ENCODE measurements around the gene PFKFB4.

PFKFB4 gene

DNA sequence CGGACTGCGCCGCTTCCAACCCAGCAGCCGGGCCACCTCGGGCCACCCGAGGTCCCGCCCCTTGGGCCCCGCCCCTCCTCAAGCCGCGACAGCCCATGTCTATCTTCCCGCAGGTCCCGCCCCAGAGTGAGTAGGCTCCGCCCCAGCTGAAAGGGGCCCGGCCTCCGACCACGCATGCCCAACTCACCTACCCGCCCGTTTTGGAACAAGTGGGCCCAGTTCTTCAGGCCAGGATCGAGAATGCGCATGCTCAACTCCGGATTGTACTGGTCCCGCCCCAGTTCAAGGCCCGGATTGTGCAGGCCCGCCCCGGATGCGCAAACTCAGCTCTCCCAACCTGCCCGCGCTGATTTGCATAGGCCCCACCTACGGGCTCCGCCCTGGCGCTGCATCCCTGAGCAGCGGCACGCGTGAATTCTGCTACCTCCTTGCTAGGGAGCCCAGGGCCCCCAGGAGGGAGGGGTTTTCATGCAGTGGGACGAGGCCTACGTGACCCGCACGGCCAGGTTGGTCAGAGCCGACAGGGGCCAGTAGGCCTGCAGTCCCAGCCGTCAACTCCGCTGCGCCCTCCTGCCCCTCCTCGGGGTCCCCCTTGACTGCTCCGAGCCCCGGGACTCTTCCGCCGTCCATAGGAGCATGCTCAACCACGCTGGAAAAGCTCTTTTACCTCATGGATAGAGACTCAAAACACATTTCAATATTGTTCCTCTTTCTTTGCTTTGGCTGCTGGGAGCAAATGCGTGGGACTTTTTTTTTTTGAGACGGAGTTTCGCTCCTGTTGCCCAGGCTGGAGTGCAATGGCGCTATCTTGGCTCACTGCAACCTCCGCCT is at the start of gene PFKFB4:
Gene PFKFB4, minus strand, starts transcription at position 8 of the 831 bp plus-strand sequence. CDS start 26 bp downstream, outside the sequence.
- peak; percentile 99 for DNase-seq (ENCODE audit: extremely low read depth, low read depth)
- TF ChIP-seq, protein P1, sequence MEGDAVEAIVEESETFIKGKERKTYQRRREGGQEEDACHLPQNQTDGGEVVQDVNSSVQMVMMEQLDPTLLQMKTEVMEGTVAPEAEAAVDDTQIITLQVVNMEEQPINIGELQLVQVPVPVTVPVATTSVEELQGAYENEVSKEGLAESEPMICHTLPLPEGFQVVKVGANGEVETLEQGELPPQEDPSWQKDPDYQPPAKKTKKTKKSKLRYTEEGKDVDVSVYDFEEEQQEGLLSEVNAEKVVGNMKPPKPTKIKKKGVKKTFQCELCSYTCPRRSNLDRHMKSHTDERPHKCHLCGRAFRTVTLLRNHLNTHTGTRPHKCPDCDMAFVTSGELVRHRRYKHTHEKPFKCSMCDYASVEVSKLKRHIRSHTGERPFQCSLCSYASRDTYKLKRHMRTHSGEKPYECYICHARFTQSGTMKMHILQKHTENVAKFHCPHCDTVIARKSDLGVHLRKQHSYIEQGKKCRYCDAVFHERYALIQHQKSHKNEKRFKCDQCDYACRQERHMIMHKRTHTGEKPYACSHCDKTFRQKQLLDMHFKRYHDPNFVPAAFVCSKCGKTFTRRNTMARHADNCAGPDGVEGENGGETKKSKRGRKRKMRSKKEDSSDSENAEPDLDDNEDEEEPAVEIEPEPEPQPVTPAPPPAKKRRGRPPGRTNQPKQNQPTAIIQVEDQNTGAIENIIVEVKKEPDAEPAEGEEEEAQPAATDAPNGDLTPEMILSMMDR (IDR thresholded peaks at IDR 0.05; ENCODE audit: low read depth, low read length), result no peak; the same call in 1 of the 2 replicates

GRCh38 chr3:48601622-48601994 is 45.0 kb upstream of the PFKFB4 start:
- TF ChIP-seq, protein P1 (IDR thresholded peaks at IDR 0.05; ENCODE audit: low read depth, low read length), result no peak
- DNase-seq (ENCODE audit: extremely low read depth, low read depth), result no peak

DNA sequence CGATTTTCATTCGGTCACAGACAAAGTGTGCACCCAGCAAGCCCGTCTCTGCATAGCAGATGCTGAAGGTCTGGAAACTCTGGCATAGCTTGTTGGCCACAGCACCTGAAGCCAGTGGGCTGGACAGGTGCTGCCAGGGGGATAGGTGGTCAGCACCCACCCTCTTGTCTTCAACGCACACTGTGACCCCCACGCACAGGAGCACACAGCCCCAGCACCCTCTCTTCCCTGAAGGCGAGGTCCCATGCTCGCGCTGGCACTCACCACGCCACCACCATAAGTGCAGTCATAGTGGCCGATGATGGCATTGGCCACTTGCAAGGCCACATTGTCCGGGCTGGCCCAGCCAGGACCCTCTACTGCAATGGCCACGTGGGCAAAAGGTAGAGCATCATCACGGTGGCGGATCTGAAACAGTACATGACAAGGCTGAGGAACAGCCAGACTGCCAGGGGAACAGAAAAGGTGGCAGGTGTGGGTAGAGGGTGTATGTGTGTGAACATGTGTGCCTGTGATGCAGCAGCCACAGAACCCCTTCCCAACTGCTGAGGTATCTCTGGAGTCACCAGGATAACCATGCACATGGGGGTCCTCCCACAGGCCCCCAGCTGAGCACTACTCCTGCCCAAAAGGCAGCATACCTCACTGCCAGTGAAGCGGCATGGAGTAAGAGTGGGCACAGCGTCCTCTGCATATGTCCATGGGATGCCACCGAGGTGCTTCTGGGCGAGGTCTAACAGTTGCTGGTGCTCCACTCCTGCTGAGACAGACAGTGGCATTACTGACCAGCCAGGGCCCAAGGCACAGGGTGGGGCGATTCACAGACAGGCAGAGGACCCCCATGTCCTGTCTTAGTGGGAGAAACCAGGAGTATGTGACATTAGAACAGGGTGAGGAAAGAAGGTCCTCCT is 44.4 kb upstream of the PFKFB4 start:
- DNase-seq (ENCODE audit: extremely low read depth, low read depth), result no peak
- TF ChIP-seq, protein P1 (IDR thresholded peaks at IDR 0.05; ENCODE audit: low read depth, low read length), result no peak

DNA sequence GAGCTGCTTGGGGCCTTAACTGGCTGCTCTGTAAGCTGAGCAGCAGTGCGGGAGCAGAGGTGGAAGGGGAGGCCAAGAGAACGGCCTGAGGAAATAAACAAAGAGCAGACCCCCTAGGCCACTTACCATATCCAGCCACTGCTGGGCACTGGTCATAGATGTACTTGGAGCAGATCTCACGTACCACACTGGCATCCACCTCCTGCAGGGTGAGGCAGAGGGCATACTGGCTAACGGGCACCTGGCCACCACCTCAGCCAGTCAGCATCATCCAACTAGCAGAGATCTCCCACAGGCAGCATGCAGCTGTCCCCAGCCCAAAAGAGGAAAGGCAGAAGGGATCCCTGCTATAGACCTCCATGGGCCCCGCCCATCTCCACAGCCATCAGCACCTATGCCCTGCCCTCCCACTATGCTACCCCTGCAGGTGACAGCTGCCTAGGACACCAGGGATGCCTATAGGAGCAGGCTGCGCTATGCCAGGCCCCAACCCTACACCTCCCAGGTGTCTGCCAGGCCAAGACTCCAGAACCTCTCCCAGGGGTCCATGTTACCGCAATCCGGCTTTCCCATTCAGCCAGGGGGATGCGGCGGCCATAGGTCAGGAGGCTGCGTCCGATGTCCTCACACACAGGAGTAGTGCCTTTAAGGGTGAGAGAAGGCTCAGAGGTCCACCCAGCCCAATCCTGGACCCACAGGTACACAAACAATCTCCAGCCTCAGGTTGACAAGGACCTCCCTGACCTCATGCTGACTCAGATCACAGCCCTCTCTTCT is 43.1 kb upstream of the PFKFB4 start:
- DNase-seq (ENCODE audit: extremely low read depth, low read depth), result no peak
- TF ChIP-seq, protein P1 (IDR thresholded peaks at IDR 0.05; ENCODE audit: low read depth, low read length), result no peak

DNA sequence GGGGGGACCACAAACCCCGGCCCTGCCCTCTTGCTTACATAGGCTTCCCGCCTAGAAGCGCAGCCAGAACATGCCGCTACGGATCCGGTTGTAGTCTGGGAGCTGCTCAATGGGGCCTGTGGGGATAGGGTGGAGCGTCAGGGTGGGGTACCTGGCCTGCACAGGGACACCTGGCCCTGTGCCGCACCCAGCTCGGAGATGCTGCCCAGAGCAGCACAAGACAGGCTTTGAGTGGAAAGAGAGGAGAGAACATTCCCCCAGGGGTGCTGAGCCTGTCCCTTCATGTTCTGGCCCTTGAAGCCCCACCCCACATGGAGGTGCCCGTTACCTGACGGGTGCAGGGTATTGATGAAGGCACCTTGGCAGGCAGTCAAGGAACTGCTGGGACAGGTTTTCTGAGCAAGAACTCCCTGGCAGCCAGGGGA is 42.5 kb upstream of the PFKFB4 start:
- TF ChIP-seq, protein P1 (IDR thresholded peaks at IDR 0.05; ENCODE audit: low read depth, low read length), result no peak
- no peak for DNase-seq (ENCODE audit: extremely low read depth, low read depth)

DNA sequence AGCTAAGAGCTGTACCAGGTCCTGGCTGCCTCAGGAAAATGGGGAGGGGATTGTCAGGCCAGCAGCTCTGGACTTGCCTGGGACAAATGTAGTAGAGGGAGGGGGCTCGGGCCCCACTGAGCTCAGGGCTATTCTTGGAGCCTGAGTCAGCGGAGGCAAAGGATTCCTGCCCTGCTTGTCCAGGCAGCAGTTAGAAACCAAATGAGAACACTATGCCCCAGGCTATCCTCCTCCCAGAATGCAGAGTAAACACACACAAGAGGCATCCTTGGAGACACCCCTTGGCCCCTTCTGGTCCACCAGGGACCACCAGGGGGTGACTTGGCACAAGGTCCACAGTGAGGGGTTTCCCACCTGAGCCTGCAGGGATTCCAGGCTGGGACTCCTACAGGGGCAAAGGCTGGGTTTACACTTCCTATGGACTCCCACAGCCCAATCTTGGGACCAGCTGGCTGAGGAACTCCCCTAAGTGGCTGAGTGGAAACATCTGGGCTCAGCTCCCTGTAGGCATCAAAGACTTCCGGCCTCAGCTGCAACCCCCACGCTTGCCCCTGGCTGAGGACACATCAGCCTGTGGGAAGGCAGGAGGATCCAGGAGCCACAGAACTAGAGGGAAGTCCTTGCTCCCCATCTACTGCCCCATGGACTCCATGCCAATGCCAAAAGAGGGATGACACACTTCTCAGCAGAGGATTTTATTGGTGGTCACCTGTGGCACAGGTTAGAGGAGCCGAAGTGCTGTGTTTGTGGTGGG is 41.9 kb upstream of the PFKFB4 start:
- DNase-seq (ENCODE audit: extremely low read depth, low read depth), result peak; percentile 88

More for the DNA sequence above, 41.9 kb upstream of the PFKFB4 start:
- TF ChIP-seq, protein P1 (IDR thresholded peaks at IDR 0.05; ENCODE audit: low read depth, low read length), result no peak

All from AG09319 (cell line).